GM12875 (cell line): ENCODE data around the gene CCDC88B.

Experiments
- H3K4me3 ChIP-seq: one replicate; pipeline ENCODE4 v1.5.1; 2011; ENCODE audit warnings: low read depth, low read length, control low read depth
- CTCF ChIP-seq: IDR thresholded peaks from 2 replicates; pipeline ENCODE4 v1.5.1; 2011; ENCODE audit warnings: low read depth, mild to moderate bottlenecking, control low read depth, inconsistent platforms, low read length, moderate library complexity, borderline replicate concordance; ENCODE audit not compliant: insufficient read depth

Gene CCDC88B

GRCh38 chr11:64340671-64341335 lies 799 bp downstream of the CCDC88B start:
- TF ChIP-seq CTCF, result no peak
- peak overlapping the region; percentile 58 for H3K4me3 ChIP-seq

GRCh38 chr11:64341429-64341828 lies 1.4 kb downstream of the CCDC88B start:
- no peak overlapping the region for H3K4me3 ChIP-seq
- TF ChIP-seq CTCF, result no peak

GRCh38 chr11:64341851-64342791 lies 2.1 kb downstream of the CCDC88B start:
- peak; percentile 48 for TF ChIP-seq CTCF
- no peak overlapping the region for H3K4me3 ChIP-seq

- TF ChIP-seq CTCF, result no peak
- no peak overlapping the region for H3K4me3 ChIP-seq
Observed at GRCh38 chr11:64342869-64343745, 3.1 kb downstream of the CCDC88B start.

- TF ChIP-seq CTCF, result peak; percentile 47; the same call in 1 of the 2 replicates
- no peak overlapping the region for H3K4me3 ChIP-seq
Observed at GRCh38 chr11:64343767-64344559, 4.0 kb downstream of the CCDC88B start.

- no peak for TF ChIP-seq CTCF
- no peak overlapping the region for H3K4me3 ChIP-seq
Observed at GRCh38 chr11:64344787-64345186, 4.8 kb downstream of the CCDC88B start.
